Esophagus squamous epithelium (tissue), 5 donors: Measurements from ENCODE around the gene TPRX1. TPM values are rescaled to one million over a fixed set of nuclear protein-coding genes. Genes with fewer than 3 reads are reported as not detected.
A peak's percentile ranks its signal among the peaks of the same experiment; 100 is the strongest.
"Not testable (repeated sequence)": the region's sequence is repeated elsewhere in the genome, so short reads cannot be mapped to it uniquely, and the experiment has no call there.

Source experiments
- DNase-seq: peaks from one replicate; lab custom pipeline; 2025; lab: John Stamatoyannopoulos, UW
- H3K27ac ChIP-seq, 4 donors: fragments of 200-600 bp; sonication (generic); one replicate each; pipeline ENCODE4 v1.5.1; 2016 to 2019; ENCODE audit warnings: mild to moderate bottlenecking in 1 of 4
- H3K27me3 ChIP-seq, 4 donors: fragments of 200-600 bp; sonication (generic); 1 replicate in 3 of 4; 2 replicates in 1 of 4; pipeline versions ENCODE4 v1.5.1 to v1.6.0; 2017 to 2021; ENCODE audit warnings: antibody characterized with exemption in 1 of 4
- H3K36me3 ChIP-seq, 3 donors: fragments of 200-600 bp; sonication (generic); one replicate each; pipeline ENCODE4 v1.5.1; 2016 to 2019
- H3K4me1 ChIP-seq, 3 donors: fragments of 200-600 bp; sonication (generic); one replicate each; pipeline ENCODE4 v1.5.1; 2017 to 2019
- H3K4me3 ChIP-seq, 4 donors: fragments of 200-600 bp; sonication (generic); 1 replicate in 3 of 4; 2 replicates in 1 of 4; pipeline ENCODE4 v1.5.1; 2016 to 2019; ENCODE audit warnings: mild to moderate bottlenecking in 2 of 4, moderate library complexity in 1 of 4
- H3K9me3 ChIP-seq, 3 donors: fragments of 200-600 bp; sonication (generic); one replicate each; pipeline ENCODE4 v1.5.1; 2016 to 2019
- CTCF ChIP-seq, 6 experiments: fragments of 450-650 bp in 4 of 6; fragments of 200-600 bp in 2 of 6; sonication (generic) in 2 of 6; IDR thresholded peaks; one replicate each; pipeline ENCODE4 v1.5.1; 2016 to 2019; ENCODE audit warnings: antibody characterized with exemption in 6 of 6, mild to moderate bottlenecking in 4 of 6, moderate library complexity in 4 of 6
- POLR2A ChIP-seq, 4 donors: fragments of 450-650 bp; IDR thresholded peaks; one replicate each; pipeline ENCODE4 v1.6.1; 2017; ENCODE audit warnings: antibody characterized with exemption in 4 of 4, mild to moderate bottlenecking in 4 of 4, moderate library complexity in 3 of 4
- WGBS, 2 donors: methylation state at CpG; one replicate each; pipeline ENCODE4 v1.1.5; 2018; 5-methylcytosine and 5-hydroxymethylcytosine counted together
- intact Hi-C: fragments of 100-400 bp; cut with DNase I; formaldehyde crosslinking; loops from one replicate; pipeline ENCODE4 v1.15.0; 2022
- total RNA-seq, 4 donors: library from RNA; depleted of rRNA; stranded (reverse); fragments of >200 nt; gene quantifications; one replicate each; pipeline ENCODE4 v1.1.0, GENCODE V29; 2016
- donor health status: DM: yes; HTN: yes; CAD: no.

Gene TPRX1
- total RNA-seq, 4 donors from 2014 or later, result not detected

- no peak for DNase-seq
- H3K27me3 ChIP-seq, result no peaks in the 10 kb centered on the region
- intact Hi-C loops, result no loop called here
- peaks cover 25 to 49% (median 34%) of the 10 kb centered on the region in 3 donors for H3K4me1 ChIP-seq
- 20 to 52% methylated on average over 4 of the region's 4 CpGs for WGBS, 2 donors
- H3K9me3 ChIP-seq, result no peaks in the 10 kb centered on the region
- TF ChIP-seq CTCF (IDR thresholded peaks at IDR 0.05) (no peak), POLR2A (IDR thresholded peaks at IDR 0.05) (no peak)
- peak overlapping the region; percentile 64 to 99 (median 99) for H3K27ac ChIP-seq
- H3K4me3 ChIP-seq, result no peak overlapping the region
- H3K36me3 ChIP-seq, result peaks cover 7 to 13% (median 8%) of the 10 kb centered on the region in 3 donors
These were observed 27.8 kb downstream of the TPRX1 start for GRCh38 chr19:47776568-47776967.

- H3K27me3 ChIP-seq, H3K27ac ChIP-seq, H3K4me1 ChIP-seq, DNase-seq, H3K4me3 ChIP-seq, H3K36me3 ChIP-seq, intact Hi-C loops, H3K9me3 ChIP-seq: not testable (repeated sequence)
- 74 to 77% methylated on average over 6 of the region's 6 CpGs for WGBS, 2 donors
These were observed 33.1 kb downstream of the TPRX1 start for GRCh38 chr19:47771291-47771690.

DNA sequence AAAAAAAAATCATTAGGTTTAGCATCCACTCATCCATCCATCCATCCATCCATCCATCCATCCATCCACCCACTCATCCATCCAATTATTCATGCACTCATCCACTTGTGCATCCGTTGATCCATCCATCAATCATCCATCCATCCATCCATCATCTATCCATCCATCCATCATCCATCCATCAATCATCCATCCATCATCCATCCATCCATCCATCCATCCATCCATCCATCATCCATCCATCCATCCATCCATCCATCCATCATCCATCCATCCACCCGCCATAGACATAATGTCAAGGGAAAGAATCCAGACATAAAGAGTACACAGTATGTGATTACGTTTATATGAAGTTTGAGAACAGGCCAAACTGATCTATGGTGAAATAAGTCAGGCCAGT is 34.8 kb downstream of the TPRX1 start:
- H3K4me1 ChIP-seq, result peaks cover 0 to 9% (median 0%) of the 10 kb centered on the region in 3 donors
- H3K36me3 ChIP-seq, result no peaks in the 10 kb centered on the region
- intact Hi-C loops, result no loop called here
- no peaks in the 10 kb centered on the region for H3K9me3 ChIP-seq
- H3K27ac ChIP-seq, result no peak overlapping the region
- WGBS, 2 donors, result 72 to 80% methylated on average over 3 of the region's 3 CpGs
- no peak for TF ChIP-seq POLR2A (IDR thresholded peaks at IDR 0.05)
- TF ChIP-seq CTCF (IDR thresholded peaks at IDR 0.05), result no peak
- DNase-seq, result no peak
- no peak overlapping the region for H3K4me3 ChIP-seq
- H3K27me3 ChIP-seq, result no peaks in the 10 kb centered on the region

- DNase-seq, result no peak
- no peak for TF ChIP-seq POLR2A (IDR thresholded peaks at IDR 0.05)
- TF ChIP-seq CTCF (IDR thresholded peaks at IDR 0.05), result no peak
- intact Hi-C loops, result no loop called here
- no peaks in the 10 kb centered on the region for H3K27me3 ChIP-seq
- 80 to 86% methylated on average over 1 of the region's 2 CpGs for WGBS, 2 donors
- no peaks in the 10 kb centered on the region for H3K9me3 ChIP-seq
- no peaks in the 10 kb centered on the region for H3K36me3 ChIP-seq
- no peak overlapping the region for H3K27ac ChIP-seq
- H3K4me1 ChIP-seq, result peaks cover 0 to 9% (median 0%) of the 10 kb centered on the region in 3 donors
- H3K4me3 ChIP-seq, result no peak overlapping the region
These were observed 35.7 kb downstream of the TPRX1 start for GRCh38 chr19:47768604-47769003.

DNA sequence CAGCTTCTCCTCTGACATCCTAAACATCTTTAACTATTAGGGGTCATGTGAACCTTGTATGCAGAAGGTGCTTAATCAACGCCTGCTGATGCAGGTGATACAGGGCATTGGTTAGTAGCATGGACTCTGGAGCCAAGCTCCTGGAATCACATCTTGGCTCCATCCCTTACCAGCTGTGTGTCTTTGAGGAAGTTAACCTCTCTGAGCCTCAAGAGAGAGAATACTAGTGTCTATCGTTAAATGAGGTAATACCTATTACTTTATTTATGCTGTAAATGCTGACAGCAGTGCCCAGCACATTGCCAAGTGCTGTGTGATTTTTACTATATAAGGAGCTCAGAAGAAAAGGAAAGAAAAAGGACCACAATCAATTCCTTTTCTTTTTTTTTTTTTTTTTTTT is 37.0 kb downstream of the TPRX1 start:
- no peak for DNase-seq
- Histone ChIP-seq H3K36me3 (no peaks in the 10 kb centered on the region), H3K27me3 (no peaks in the 10 kb centered on the region), H3K27ac (no peak overlapping the region), H3K4me3 (no peak overlapping the region), H3K4me1 (peaks cover 0 to 9% (median 0%) of the 10 kb centered on the region in 3 donors), H3K9me3 (no peaks in the 10 kb centered on the region)
- intact Hi-C loops, result no loop called here
- 48 to 85% methylated on average over 2 of the region's 2 CpGs for WGBS, 2 donors
- TF ChIP-seq POLR2A (IDR thresholded peaks at IDR 0.05) (no peak), CTCF (IDR thresholded peaks at IDR 0.05) (no peak)

- 79% methylated on average over 7 of the region's 7 CpGs for WGBS, 2 donors
- intact Hi-C loops, result no loop called here
- no peak overlapping the region for H3K27ac ChIP-seq
- peaks cover 0 to 9% (median 0%) of the 10 kb centered on the region in 3 donors for H3K4me1 ChIP-seq
- no peaks in the 10 kb centered on the region for H3K36me3 ChIP-seq
- TF ChIP-seq CTCF (IDR thresholded peaks at IDR 0.05) (no peak), POLR2A (IDR thresholded peaks at IDR 0.05) (no peak)
- no peak for DNase-seq
- H3K27me3 ChIP-seq, result no peaks in the 10 kb centered on the region
- H3K9me3 ChIP-seq, result no peaks in the 10 kb centered on the region
- no peak overlapping the region for H3K4me3 ChIP-seq
These were observed 37.7 kb downstream of the TPRX1 start for GRCh38 chr19:47766670-47767069.
